H1 (cell line): Measurements from ENCODE around the gene KPNA6. TPM values are rescaled to one million over a fixed set of nuclear protein-coding genes. Genes with fewer than 3 reads are reported as not detected.

Source experiments
- CTCF ChIA-PET: fragments of 300-600 bp; sonication (Branson Sonifier 250); formaldehyde crosslinking; loops from one replicate; lab custom pipeline; 2021; ENCODE audit not compliant: partially characterized antibody; lab: Charles Lee
- POLR2A ChIA-PET: fragments of 300-600 bp; sonication (Branson Sonifier 250); formaldehyde crosslinking; loops from one replicate; lab custom pipeline; 2021; ENCODE audit warnings: inconsistent platforms; ENCODE audit not compliant: partially characterized antibody; lab: Charles Lee
- DNase-seq, 2 experiments: peaks; one replicate each; pipeline versions ENCODE4 v3.0.0 to v3.0.0-alpha.2; 2010 to 2022; ENCODE audit warnings: low spot score in 2 of 2, low read depth in 1 of 2, mixed read lengths in 1 of 2
- FAIRE-seq: peaks from 2 replicates; lab custom pipeline; 2011; peaks lifted over from hg19 to GRCh38; lab: Jason Lieb, UNC
- H2AFZ ChIP-seq: 2 replicates; pipeline ENCODE4 v1.8.1; 2012; ENCODE audit warnings: low read length, inconsistent platforms
- H2AK5ac ChIP-seq: 2 replicates; pipeline ENCODE4 v1.6.1; 2013; ENCODE audit warnings: low read depth, low read length
- H2BK120ac ChIP-seq: replicated peaks from 2 replicates; pipeline ENCODE3; 2013; ENCODE audit warnings: low read depth, low read length, inconsistent platforms
- H2BK12ac ChIP-seq: 2 replicates; pipeline ENCODE4 v1.6.1; 2013; ENCODE audit warnings: low read depth, low read length
- H2BK15ac ChIP-seq: 2 replicates; pipeline ENCODE4 v1.6.1; 2013; ENCODE audit warnings: low read length
- H2BK20ac ChIP-seq: 2 replicates; pipeline ENCODE4 v1.6.1; 2013; ENCODE audit warnings: low read length
- H2BK5ac ChIP-seq: 2 replicates; pipeline ENCODE4 v1.6.1; 2013; ENCODE audit warnings: low read depth, low read length
- H3K14ac ChIP-seq: 2 replicates; pipeline ENCODE4 v1.6.1; 2013; ENCODE audit warnings: inconsistent platforms; ENCODE audit not compliant: insufficient read length
- H3K18ac ChIP-seq: 2 replicates; pipeline ENCODE4 v1.6.1; 2013; ENCODE audit warnings: low read length; ENCODE audit errors: extremely low read depth
- H3K23ac ChIP-seq: 2 replicates; pipeline ENCODE4 v1.6.1; 2013; ENCODE audit warnings: inconsistent platforms; ENCODE audit not compliant: insufficient read length
- H3K23me2 ChIP-seq: 2 replicates; pipeline ENCODE4 v1.6.1; 2013; ENCODE audit warnings: low read depth, low read length
- H3K27ac ChIP-seq: 2 replicates; pipeline ENCODE4 v1.6.1; 2011; ENCODE audit warnings: low read depth, low read length, inconsistent platforms
- H3K27me3 ChIP-seq, 4 experiments: replicated peaks in 1 of 4; 1 replicate in 1 of 4; 2 replicates in 3 of 4; pipeline versions ENCODE4 v1.6.1 to v1.8.1; 2011 to 2013; ENCODE audit warnings: low read length in 3 of 4, mild to moderate bottlenecking in 3 of 4, inconsistent platforms in 2 of 4, mixed read lengths in 2 of 4, moderate library complexity in 1 of 4; ENCODE audit not compliant: control insufficient read depth in 3 of 4, insufficient read depth in 3 of 4; ENCODE audit errors: extremely low read depth in 1 of 4
- H3K36me3 ChIP-seq, 4 experiments: 2 replicates each; pipeline versions ENCODE4 v1.6.1 to v1.8.1; 2011 to 2013; ENCODE audit warnings: mild to moderate bottlenecking in 4 of 4, low read length in 3 of 4, moderate library complexity in 2 of 4, control low read depth in 1 of 4, inconsistent platforms in 1 of 4; ENCODE audit not compliant: insufficient read depth in 4 of 4, control insufficient read depth in 2 of 4
- H3K4ac ChIP-seq: replicated peaks from 2 replicates; pipeline ENCODE3; 2013; ENCODE audit warnings: low read length, low read depth, mixed read lengths, inconsistent platforms; ENCODE audit not compliant: insufficient read length
- H3K4me1 ChIP-seq, 4 experiments: replicated peaks in 1 of 4; 1 replicate in 1 of 4; 2 replicates in 3 of 4; pipeline versions ENCODE4 v1.6.1 to v1.8.1; 2011 to 2013; ENCODE audit warnings: low read length in 3 of 4, inconsistent platforms in 2 of 4, mixed read lengths in 1 of 4; ENCODE audit not compliant: insufficient read depth in 4 of 4, control insufficient read depth in 3 of 4
- H3K4me2 ChIP-seq, 2 experiments: 2 replicates each; pipeline versions ENCODE4 v1.6.1 to v1.8.1; 2011 to 2013; ENCODE audit warnings: low read depth in 2 of 2, low read length in 2 of 2, control low read depth in 1 of 2, inconsistent platforms in 1 of 2, mild to moderate bottlenecking in 1 of 2; ENCODE audit not compliant: insufficient read depth in 1 of 2
- H3K4me3 ChIP-seq, 4 experiments: fragments of 200-600, 300-600 bp in 1 of 4; sonication (generic), shearing (Covaris generic), sonication (Bioruptor Twin) in 1 of 4; 2 replicates each; pipeline versions ENCODE4 v1.5.1 to v1.8.1; 2011 to 2016; ENCODE audit warnings: low read length in 4 of 4, low read depth in 3 of 4, control low read depth in 2 of 4, inconsistent platforms in 2 of 4, mild to moderate bottlenecking in 2 of 4, mixed read lengths in 1 of 4, moderate library complexity in 1 of 4; ENCODE audit not compliant: insufficient read depth in 2 of 4; ENCODE audit errors: extremely low read depth in 1 of 4
- H3K56ac ChIP-seq: replicated peaks from 2 replicates; pipeline ENCODE3; 2013; ENCODE audit warnings: low read depth, mild to moderate bottlenecking, mixed read lengths, low read length, inconsistent platforms; ENCODE audit not compliant: insufficient read length
- H3K79me1 ChIP-seq: 2 replicates; pipeline ENCODE4 v1.6.1; 2013; ENCODE audit warnings: low read depth, low read length, control low read depth
- H3K79me2 ChIP-seq, 2 experiments: 2 replicates each; pipeline versions ENCODE4 v1.6.1 to v1.8.1; 2012 to 2013; ENCODE audit warnings: low read length in 2 of 2, mild to moderate bottlenecking in 2 of 2, inconsistent platforms in 1 of 2; ENCODE audit not compliant: insufficient read depth in 2 of 2, control insufficient read depth in 1 of 2
- H3K9ac ChIP-seq, 4 experiments: replicated peaks in 1 of 4; 1 replicate in 1 of 4; 2 replicates in 3 of 4; pipeline versions ENCODE4 v1.6.1 to v1.8.1; 2011 to 2013; ENCODE audit warnings: low read depth in 3 of 4, low read length in 3 of 4, control low read depth in 2 of 4, mild to moderate bottlenecking in 2 of 4, moderate library complexity in 2 of 4, inconsistent platforms in 1 of 4; ENCODE audit errors: extremely low read depth in 1 of 4
- H3K9me3 ChIP-seq, 2 experiments: 2 replicates each; pipeline versions ENCODE4 v1.6.1 to v1.8.1; 2012 to 2013; ENCODE audit warnings: mild to moderate bottlenecking in 2 of 2, moderate library complexity in 2 of 2, control low read depth in 1 of 2, inconsistent platforms in 1 of 2, low read depth in 1 of 2, low read length in 1 of 2, mixed read lengths in 1 of 2; ENCODE audit not compliant: insufficient read depth in 2 of 2
- H4K20me1 ChIP-seq, 2 experiments: replicated peaks in 1 of 2; 2 replicates each; pipeline versions ENCODE3 to v1.8.1; 2011 to 2013; ENCODE audit warnings: inconsistent platforms in 2 of 2, low read length in 2 of 2, mild to moderate bottlenecking in 1 of 2; ENCODE audit not compliant: insufficient read depth in 2 of 2, control insufficient read depth in 1 of 2
- H4K5ac ChIP-seq: 2 replicates; pipeline ENCODE4 v1.6.1; 2013; ENCODE audit warnings: low read length, low read depth, mixed read lengths, inconsistent platforms; ENCODE audit not compliant: insufficient read length
- H4K8ac ChIP-seq: 2 replicates; pipeline ENCODE4 v1.8.0; 2013; ENCODE audit warnings: mild to moderate bottlenecking, moderate library complexity, low read length, inconsistent platforms; ENCODE audit not compliant: insufficient read depth; ENCODE audit errors: extremely low read depth
- H4K91ac ChIP-seq: replicated peaks from 2 replicates; pipeline ENCODE3; 2013; ENCODE audit warnings: low read length, mixed read lengths, inconsistent platforms; ENCODE audit not compliant: insufficient read length
- HDAC6 ChIP-seq: IDR thresholded peaks from one replicate; pipeline ENCODE4 v1.7.1; 2012; ENCODE audit warnings: low read depth, mild to moderate bottlenecking, inconsistent platforms, low read length, moderate library complexity
- MAFK ChIP-seq: IDR thresholded peaks from 2 replicates; pipeline ENCODE4 v1.6.1; 2012; ENCODE audit warnings: low read depth, mild to moderate bottlenecking, improper control_type of control experiment, low read length
- RAD21 ChIP-seq, 2 experiments: IDR thresholded peaks in 1 of 2; conservative IDR thresholded peaks in 1 of 2; 2 replicates each; pipeline ENCODE4 v1.6.1; 2011; ENCODE audit warnings: low read depth in 2 of 2, low read length in 2 of 2, improper control_type of control experiment in 1 of 2, inconsistent platforms in 1 of 2, mild to moderate bottlenecking in 1 of 2, moderate library complexity in 1 of 2
- SIRT6 ChIP-seq: IDR thresholded peaks from one replicate; pipeline ENCODE4 v1.7.1; 2012; ENCODE audit warnings: low read length, inconsistent platforms
- WGBS, 2 experiments: shearing (Covaris generic) in 1 of 2; methylation state at CpG; one replicate each; pipeline versions ENCODE4 v1.1.6 to v1.1.7; 2013 to 2015; ENCODE audit warnings: low lambda C conversion rate in 2 of 2, mixed read lengths in 2 of 2, inconsistent platforms in 1 of 2, low coverage in 1 of 2, missing lambda C conversion rate in 1 of 2; ENCODE audit not compliant: insufficient replicate concordance in 2 of 2, insufficient coverage in 1 of 2, insufficient read length in 1 of 2; ENCODE audit errors: extremely low coverage in 1 of 2, missing lambda C conversion rate in 1 of 2; 5-methylcytosine and 5-hydroxymethylcytosine counted together
- polyA plus RNA-seq, 7 experiments: library from polyadenylated mRNA; depleted of rRNA in 3 of 7; stranded (reverse) in 5 of 7; unstranded in 2 of 7; fragments of >200 nt in 5 of 7; fragments of 200-250 nt in 2 of 7; gene quantifications; 1 replicate in 5 of 7; 2 replicates in 1 of 7; 4 replicates in 1 of 7; pipeline versions ENCODE4 v1.2.1 to v1.2.3, GENCODE V29; 2011 to 2013; ENCODE audit warnings: missing spikeins in 2 of 7, mixed read lengths in 2 of 7
- total RNA-seq: library from RNA; stranded (reverse); fragmentation: NEBNext Ultra II Directional; extraction: Animal tissue kit (Norgen Biotek cat#: 25700); gene quantifications from 2 replicates; pipeline ENCODE4 v1.2.1, GENCODE V29; 2021

KPNA6 gene
- total and polyA plus RNA-seq, 2 of the 8 experiments (the other 6 are each of a cell fraction or from before 2014, with no cell fraction given): 24.2 to 120 TPM

- peaks cover 8% of the 10 kb centered on the region; the same call in 1 of the 2 replicates for H3K23me2 ChIP-seq
- no peak overlapping the region for H3K56ac ChIP-seq
- no peak overlapping the region for H2BK12ac ChIP-seq
- DNase-seq (no peak), FAIRE-seq (no peak)
- no peak overlapping the region for H4K91ac ChIP-seq
- no peak overlapping the region for H4K5ac ChIP-seq
- 93% methylated on average over 3 of the region's 3 CpGs; no CpG with 5 or more reads in 1 of the 2 experiments for WGBS, 2 experiments
- TF ChIP-seq SIRT6 (no peak), HDAC6 (no peak), MAFK (no peak), RAD21 (IDR thresholded peaks at IDR 0.05 in 1 of 2, conservative IDR thresholded peaks at IDR 0.05 in 1 of 2; ENCODE audit: low read depth in 2 of 2, low read length in 2 of 2) (peak in 1 of 2 experiments; percentile 33; a peak in 1 of 4 replicates)
- no peak overlapping the region for H3K18ac ChIP-seq
- H3K4me1 ChIP-seq: peaks cover 0 to 7% (median 2%) of the 10 kb centered on the region in 4 experiments; a peak in 3 of 7 replicates
- H3K36me3 ChIP-seq: peaks cover 16 to 40% (median 27%) of the 10 kb centered on the region in 4 experiments
- H3K4ac ChIP-seq: no peak overlapping the region
- H4K20me1 ChIP-seq: peaks cover 0 to 7% of the 10 kb centered on the region in 2 experiments
- no peak overlapping the region for H2BK15ac ChIP-seq
- H3K27me3 ChIP-seq: no peaks in the 10 kb centered on the region
- H3K9ac ChIP-seq: no peak overlapping the region
- no peak overlapping the region for H2BK20ac ChIP-seq
- no peak overlapping the region for H2BK5ac ChIP-seq
- no peak overlapping the region for H4K8ac ChIP-seq
- H3K4me3 ChIP-seq: no peak overlapping the region
- no peak overlapping the region for H2AK5ac ChIP-seq
- H3K14ac ChIP-seq: no peak overlapping the region
- no peaks in the 10 kb centered on the region for H3K9me3 ChIP-seq
- no peak overlapping the region for H3K23ac ChIP-seq
- H3K79me2 ChIP-seq: peaks cover 0 to 24% of the 10 kb centered on the region in 2 experiments; a peak in 3 of 4 replicates
- ChIA-PET POLR2A (interaction anchor here (0.9 to 8.0 kb wide), 11 partner anchors 8 to 169 kb away, joined by 3 to 52 read pairs (median 4); partner anchors contain the start of genes MARCKSL1 and TXLNA), CTCF (interaction anchor here (1.0 to 6.8 kb wide), 11 partner anchors 8 to 93 kb away, joined by 3 to 38 read pairs (median 3); partner anchors contain the start of genes DCDC2B and FAM167B)
- no peak overlapping the region for H2BK120ac ChIP-seq
- no peak overlapping the region for H2AFZ ChIP-seq
- H3K79me1 ChIP-seq: 0 out of 2 replicates have a peak, but pooled peaks cover 2% of the 10 kb centered on the region
- H3K27ac ChIP-seq: no peak overlapping the region
- peak overlapping the region in 1 of 2 experiments; percentile 8; a peak in 2 of 4 replicates for H3K4me2 ChIP-seq
Measured at GRCh38 chr1:32223683-32224082, 115.8 kb downstream of the KPNA6 start.
